Stimulated activated naive CD8-positive, alpha-beta T cell treated with anti-CD3 and anti-CD28 coated beads, Interleukin-15, Interleukin-2, amounts not matched to agents 100 ng/mL and 50 ng/mL, for 24 hours (primary cell): ENCODE data around the gene GID8.
"Not testable (repeated sequence)": the region's sequence is repeated elsewhere in the genome, so short reads cannot be mapped to it uniquely, and the experiment has no call there.

Experiments used
- H3K27ac Mint-ChIP-seq: one replicate; pipeline ENCODE4 v1.8.0; 2021; ENCODE audit warnings: mild to moderate bottlenecking, mixed read lengths
- H3K27me3 Mint-ChIP-seq: one replicate; pipeline ENCODE4 v1.8.0; 2021; ENCODE audit warnings: mixed read lengths
- H3K36me3 Mint-ChIP-seq: one replicate; pipeline ENCODE4 v1.8.0; 2021; ENCODE audit warnings: low read depth, mixed read lengths
- H3K4me1 Mint-ChIP-seq: one replicate; pipeline ENCODE4 v1.8.0; 2021; ENCODE audit warnings: low read depth, mixed read lengths
- H3K4me3 Mint-ChIP-seq: one replicate; pipeline ENCODE4 v1.8.0; 2021; ENCODE audit warnings: mild to moderate bottlenecking, mixed read lengths
- H3K9me3 Mint-ChIP-seq: one replicate; pipeline ENCODE4 v1.8.0; 2021; ENCODE audit warnings: mixed read lengths

GID8 gene

GRCh38 chr20:62910777-62911497, 27.0 kb upstream of the GID8 start:
- H3K9me3 Mint-ChIP-seq: no peaks in the 10 kb centered on the region
- no peak overlapping the region for H3K4me3 Mint-ChIP-seq
- H3K36me3 Mint-ChIP-seq: peaks cover 73% of the 10 kb centered on the region
- H3K27ac Mint-ChIP-seq: peak overlapping the region; percentile 4
- H3K4me1 Mint-ChIP-seq: peaks cover 36% of the 10 kb centered on the region
- H3K27me3 Mint-ChIP-seq: no peaks in the 10 kb centered on the region

GRCh38 chr20:62911701-62912280, 26.2 kb upstream of the GID8 start:
- no peak overlapping the region for H3K4me3 Mint-ChIP-seq
- peaks cover 69% of the 10 kb centered on the region for H3K36me3 Mint-ChIP-seq
- H3K9me3 Mint-ChIP-seq: no peaks in the 10 kb centered on the region
- peak overlapping the region; percentile 63 for H3K27ac Mint-ChIP-seq
- H3K27me3 Mint-ChIP-seq: no peaks in the 10 kb centered on the region
- H3K4me1 Mint-ChIP-seq: peaks cover 45% of the 10 kb centered on the region

GRCh38 chr20:62913043-62913630, 24.8 kb upstream of the GID8 start:
- Mint-ChIP-seq H3K27ac (peak overlapping the region; percentile 24), H3K9me3 (no peaks in the 10 kb centered on the region), H3K36me3 (peaks cover 63% of the 10 kb centered on the region), H3K4me3 (no peak overlapping the region), H3K27me3 (no peaks in the 10 kb centered on the region), H3K4me1 (peaks cover 55% of the 10 kb centered on the region)

- Mint-ChIP-seq H3K27ac (no peak overlapping the region), H3K27me3 (no peaks in the 10 kb centered on the region), H3K4me1 (peaks cover 68% of the 10 kb centered on the region), H3K9me3 (no peaks in the 10 kb centered on the region), H3K36me3 (peaks cover 52% of the 10 kb centered on the region), H3K4me3 (no peak overlapping the region)
Measured at GRCh38 chr20:62914436-62914835, 23.5 kb upstream of the GID8 start.

GRCh38 chr20:62914970-62915457, 22.9 kb upstream of the GID8 start:
- H3K4me1 Mint-ChIP-seq: peaks cover 70% of the 10 kb centered on the region
- H3K36me3 Mint-ChIP-seq: peaks cover 47% of the 10 kb centered on the region
- H3K27me3 Mint-ChIP-seq: no peaks in the 10 kb centered on the region
- H3K4me3 Mint-ChIP-seq: peak overlapping the region; percentile 51
- H3K27ac Mint-ChIP-seq: peak overlapping the region; percentile 90
- H3K9me3 Mint-ChIP-seq: no peaks in the 10 kb centered on the region

GRCh38 chr20:62916703-62917476, 21.1 kb upstream of the GID8 start:
- Mint-ChIP-seq H3K9me3 (no peaks in the 10 kb centered on the region), H3K4me3 (peak overlapping the region; percentile 22), H3K27me3 (no peaks in the 10 kb centered on the region), H3K36me3 (peaks cover 31% of the 10 kb centered on the region), H3K27ac (peak overlapping the region; percentile 86), H3K4me1 (peaks cover 84% of the 10 kb centered on the region)

GRCh38 chr20:62917720-62918119, 20.2 kb upstream of the GID8 start:
- H3K36me3 Mint-ChIP-seq: peaks cover 27% of the 10 kb centered on the region
- peaks cover 91% of the 10 kb centered on the region for H3K4me1 Mint-ChIP-seq
- no peaks in the 10 kb centered on the region for H3K27me3 Mint-ChIP-seq
- peak overlapping the region; percentile 86 for H3K27ac Mint-ChIP-seq
- peak overlapping the region; percentile 67 for H3K4me3 Mint-ChIP-seq
- H3K9me3 Mint-ChIP-seq: no peaks in the 10 kb centered on the region

- Mint-ChIP-seq H3K27ac (peak overlapping the region; percentile 86), H3K9me3 (no peaks in the 10 kb centered on the region), H3K36me3 (peaks cover 24% of the 10 kb centered on the region), H3K4me1 (peaks cover 93% of the 10 kb centered on the region), H3K4me3 (peak overlapping the region; percentile 67), H3K27me3 (no peaks in the 10 kb centered on the region)
Measured at GRCh38 chr20:62918147-62918546, 19.8 kb upstream of the GID8 start.

- H3K36me3 Mint-ChIP-seq: peaks cover 18% of the 10 kb centered on the region
- peak overlapping the region; percentile 86 for H3K27ac Mint-ChIP-seq
- no peaks in the 10 kb centered on the region for H3K9me3 Mint-ChIP-seq
Measured at GRCh38 chr20:62918831-62919230, 19.1 kb upstream of the GID8 start.

GRCh38 chr20:62920039-62920645, 17.8 kb upstream of the GID8 start:
- Mint-ChIP-seq H3K27me3 (no peaks in the 10 kb centered on the region), H3K9me3 (no peaks in the 10 kb centered on the region), H3K27ac (peak overlapping the region; percentile 86), H3K36me3 (peaks cover 11% of the 10 kb centered on the region), H3K4me3 (peak overlapping the region; percentile 67), H3K4me1 (peaks cover 96% of the 10 kb centered on the region)

More at GRCh38 chr20:62918831-62919230, 19.1 kb upstream of the GID8 start:
- peak overlapping the region; percentile 67 for H3K4me3 Mint-ChIP-seq
- peaks cover 96% of the 10 kb centered on the region for H3K4me1 Mint-ChIP-seq
- no peaks in the 10 kb centered on the region for H3K27me3 Mint-ChIP-seq

GRCh38 chr20:62921119-62921687, 16.7 kb upstream of the GID8 start:
- Mint-ChIP-seq H3K9me3 (no peaks in the 10 kb centered on the region), H3K36me3 (peaks cover 16% of the 10 kb centered on the region), H3K4me3 (peak overlapping the region; percentile 63), H3K27ac (peak overlapping the region; percentile 86), H3K27me3 (no peaks in the 10 kb centered on the region), H3K4me1 (peaks cover 89% of the 10 kb centered on the region)

- Mint-ChIP-seq H3K4me1 (peaks cover 87% of the 10 kb centered on the region), H3K27me3 (no peaks in the 10 kb centered on the region), H3K36me3 (peaks cover 7% of the 10 kb centered on the region), H3K4me3 (peak overlapping the region; percentile 80), H3K27ac (peak overlapping the region; percentile 94), H3K9me3 (no peaks in the 10 kb centered on the region)
Measured at GRCh38 chr20:62922451-62922921, 15.5 kb upstream of the GID8 start.

- H3K27me3 Mint-ChIP-seq: not testable (repeated sequence)
- H3K27ac Mint-ChIP-seq: peak overlapping the region; percentile 94
Measured at GRCh38 chr20:62923059-62923668, 14.8 kb upstream of the GID8 start.

More at GRCh38 chr20:62923059-62923668, 14.8 kb upstream of the GID8 start:
- H3K4me3 Mint-ChIP-seq: peak overlapping the region; percentile 80
- not testable (repeated sequence) for H3K9me3 Mint-ChIP-seq, H3K36me3 Mint-ChIP-seq
- H3K4me1 Mint-ChIP-seq: peaks cover 87% of the 10 kb centered on the region
